HG03571 (cell line): ENCODE data around the gene PDP2.
A peak's percentile ranks its signal among the peaks of the same experiment; 100 is the strongest.

Experiments used
- ATAC-seq: cut with Tn5 transposase; IDR thresholded peaks from one replicate; pipeline ENCODE4 v1.9.1; 2021; ENCODE audit not compliant: unreplicated experiment

PDP2 gene

GRCh38 chr16:66880288-66881013 lies at the start of gene PDP2:
TSS of gene PDP2 (plus strand) at chr16:66880515. CDS start at chr16:66884285, 3,770 bp downstream.
- peak; percentile 92 for ATAC-seq

- ATAC-seq: no peak
Observed at GRCh38 chr16:66832190-66832589, 48.1 kb upstream of the PDP2 start.

- no peak for ATAC-seq
Observed at GRCh38 chr16:66832661-66833305, 47.5 kb upstream of the PDP2 start.

GRCh38 chr16:66834746-66835145 lies 45.6 kb upstream of the PDP2 start:
- ATAC-seq: no peak

- ATAC-seq: no peak
Observed at GRCh38 chr16:66840883-66841282, 39.4 kb upstream of the PDP2 start.

GRCh38 chr16:66841366-66841765 lies 38.9 kb upstream of the PDP2 start:
- ATAC-seq: no peak

GRCh38 chr16:66842765-66843164 lies 37.5 kb upstream of the PDP2 start:
- ATAC-seq: no peak

- ATAC-seq: no peak
Observed at GRCh38 chr16:66843191-66843590, 37.1 kb upstream of the PDP2 start.

- no peak for ATAC-seq
Observed at GRCh38 chr16:66844009-66844341, 36.3 kb upstream of the PDP2 start.

- no peak for ATAC-seq
Observed at GRCh38 chr16:66844342-66845079, 35.8 kb upstream of the PDP2 start, which contains the start of gene CA7. TSS of gene CA7 (plus strand) at chr16:66844414. CDS start at chr16:66844488, 74 bp downstream.

- ATAC-seq: no peak
Observed at GRCh38 chr16:66845080-66845410, 35.3 kb upstream of the PDP2 start.

- no peak for ATAC-seq
Observed at GRCh38 chr16:66845791-66846221, 34.5 kb upstream of the PDP2 start.

GRCh38 chr16:66846266-66846665 lies 34.0 kb upstream of the PDP2 start:
- no peak for ATAC-seq

- ATAC-seq: no peak
Observed at GRCh38 chr16:66846831-66847230, 33.5 kb upstream of the PDP2 start.

GRCh38 chr16:66847533-66848067 lies 32.7 kb upstream of the PDP2 start:
- ATAC-seq: no peak

- ATAC-seq: no peak
Observed at GRCh38 chr16:66848172-66848571, 32.1 kb upstream of the PDP2 start.

- no peak for ATAC-seq
Observed at GRCh38 chr16:66849021-66849420, 31.3 kb upstream of the PDP2 start.

GRCh38 chr16:66849549-66849948 lies 30.8 kb upstream of the PDP2 start:
- ATAC-seq: no peak

- no peak for ATAC-seq
Observed at GRCh38 chr16:66850115-66850815, 30.1 kb upstream of the PDP2 start.

GRCh38 chr16:66851166-66851964 lies 28.9 kb upstream of the PDP2 start:
- ATAC-seq: no peak
